Measurements from ENCODE around the gene ECI1. TPM values are rescaled to one million over a fixed set of nuclear protein-coding genes. Genes with fewer than 3 reads are reported as not detected.

ECI1 gene
- total and polyA plus RNA-seq, 2 of the 13 experiments (the other 11 are each of a cell fraction or from before 2014, with no cell fraction given), result 82.0 to 102 TPM

DNA sequence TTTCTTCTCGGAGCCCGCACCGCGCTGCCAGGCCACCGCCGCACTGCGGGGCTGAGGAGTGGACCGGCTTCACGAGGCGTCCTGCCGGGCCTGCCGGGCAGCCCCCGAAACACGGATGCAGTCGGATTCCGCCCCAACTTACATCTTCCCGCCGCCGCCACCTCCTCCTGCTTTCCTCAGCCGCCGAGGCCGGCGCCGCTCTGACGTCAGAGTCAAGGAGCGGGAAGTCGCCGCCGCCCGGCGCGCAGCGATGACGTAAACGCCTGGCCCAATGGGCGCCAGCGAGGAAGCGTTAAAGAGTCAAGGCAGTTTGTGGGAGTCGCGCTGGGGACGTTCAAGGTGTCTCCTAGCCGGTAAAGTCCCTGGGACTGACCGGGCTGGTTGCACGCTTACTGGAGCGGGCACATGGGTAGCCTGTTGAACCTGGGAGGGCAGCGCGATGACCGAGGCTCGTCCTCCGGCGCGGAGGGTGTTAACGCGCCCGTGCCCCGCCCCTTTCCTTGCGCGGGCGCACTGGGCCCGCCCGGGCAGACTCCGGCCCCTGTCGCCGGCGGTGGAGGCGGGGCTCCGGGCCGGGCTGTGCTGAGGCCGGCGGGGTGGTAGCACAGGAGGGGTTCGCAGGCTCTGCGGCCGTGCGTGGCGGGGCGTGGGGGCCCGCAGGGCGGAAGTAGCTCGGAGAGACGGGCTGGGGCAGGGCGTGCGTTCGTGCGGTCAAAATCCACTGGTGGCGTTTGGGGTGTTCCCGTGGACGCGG lies 16.7 kb upstream of the ECI1 start, which contains the start of gene RNPS1 (continued):
- 0 out of 2 replicates have a peak, but pooled peaks have one; percentile 19 for TF ChIP-seq ZNF264 (CRISPR knock-in tag; IDR thresholded peaks at IDR 0.05)
- TF ChIP-seq ZNF326 (CRISPR knock-in tag; IDR thresholded peaks at IDR 0.05; ENCODE audit: borderline replicate concordance), result no peak
- peak; percentile 57; the same call in 1 of the 2 replicates for TF ChIP-seq HDAC2 (CRISPR knock-in tag; IDR thresholded peaks at IDR 0.05)
- TF ChIP-seq ZNF7 (CRISPR knock-in tag; IDR thresholded peaks at IDR 0.05), result no peak
- no peak for TF ChIP-seq RFX3 (CRISPR knock-in tag; IDR thresholded peaks at IDR 0.05)
- TF ChIP-seq, protein P1, sequence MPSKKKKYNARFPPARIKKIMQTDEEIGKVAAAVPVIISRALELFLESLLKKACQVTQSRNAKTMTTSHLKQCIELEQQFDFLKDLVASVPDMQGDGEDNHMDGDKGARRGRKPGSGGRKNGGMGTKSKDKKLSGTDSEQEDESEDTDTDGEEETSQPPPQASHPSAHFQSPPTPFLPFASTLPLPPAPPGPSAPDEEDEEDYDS (CRISPR knock-in tag; IDR thresholded peaks at IDR 0.05), result peak; percentile 95
- no peak for TF ChIP-seq EP300 (IDR thresholded peaks at IDR 0.05; ENCODE audit: low read depth in 2 of 2, low read length in 2 of 2)
- TF ChIP-seq EP300 (CRISPR knock-in tag; IDR thresholded peaks at IDR 0.05; ENCODE audit: borderline replicate concordance), result no peak
- no peak for TF ChIP-seq SP1 (IDR thresholded peaks at IDR 0.05)
- TF ChIP-seq SP1 (CRISPR knock-in tag; IDR thresholded peaks at IDR 0.05), result peak; percentile 74
- TF ChIP-seq, protein P2, sequence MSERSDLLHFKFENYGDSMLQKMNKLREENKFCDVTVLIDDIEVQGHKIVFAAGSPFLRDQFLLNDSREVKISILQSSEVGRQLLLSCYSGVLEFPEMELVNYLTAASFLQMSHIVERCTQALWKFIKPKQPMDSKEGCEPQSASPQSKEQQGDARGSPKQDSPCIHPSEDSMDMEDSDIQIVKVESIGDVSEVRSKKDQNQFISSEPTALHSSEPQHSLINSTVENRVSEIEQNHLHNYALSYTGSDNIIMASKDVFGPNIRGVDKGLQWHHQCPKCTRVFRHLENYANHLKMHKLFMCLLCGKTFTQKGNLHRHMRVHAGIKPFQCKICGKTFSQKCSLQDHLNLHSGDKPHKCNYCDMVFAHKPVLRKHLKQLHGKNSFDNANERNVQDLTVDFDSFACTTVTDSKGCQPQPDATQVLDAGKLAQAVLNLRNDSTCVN (CRISPR knock-in tag; IDR thresholded peaks at IDR 0.05; ENCODE audit: borderline replicate concordance), result 0 out of 2 replicates have a peak, but pooled peaks have one; percentile 33
- no peak for TF ChIP-seq NR3C1 (CRISPR knock-in tag; IDR thresholded peaks at IDR 0.05)
- no peak for TF ChIP-seq MLX (CRISPR knock-in tag; IDR thresholded peaks at IDR 0.05)
- no peak for TF ChIP-seq ZNF562 (CRISPR knock-in tag; IDR thresholded peaks at IDR 0.05; ENCODE audit: borderline replicate concordance)
- 0 out of 2 replicates have a peak, but pooled peaks have one; percentile 62 for TF ChIP-seq ZSCAN30 (CRISPR knock-in tag; IDR thresholded peaks at IDR 0.05)
- peak; percentile 98 for TF ChIP-seq YEATS4 (CRISPR knock-in tag; IDR thresholded peaks at IDR 0.05; ENCODE audit: borderline replicate concordance)
- 0 out of 2 replicates have a peak, but pooled peaks have one; percentile 56 for TF ChIP-seq KLF15 (CRISPR knock-in tag; IDR thresholded peaks at IDR 0.05; ENCODE audit: borderline replicate concordance)
- TF ChIP-seq ZNF3 (CRISPR knock-in tag; IDR thresholded peaks at IDR 0.05), result no peak
- TF ChIP-seq BORCS8-MEF2B (CRISPR knock-in tag; IDR thresholded peaks at IDR 0.05), result peak; percentile 81
- TF ChIP-seq ZNF33B (CRISPR knock-in tag; IDR thresholded peaks at IDR 0.05), result 0 out of 2 replicates have a peak, but pooled peaks have one; percentile 65
- TF ChIP-seq BCL3 (CRISPR knock-in tag; IDR thresholded peaks at IDR 0.05), result peak; percentile 84
- TF ChIP-seq, protein P3, sequence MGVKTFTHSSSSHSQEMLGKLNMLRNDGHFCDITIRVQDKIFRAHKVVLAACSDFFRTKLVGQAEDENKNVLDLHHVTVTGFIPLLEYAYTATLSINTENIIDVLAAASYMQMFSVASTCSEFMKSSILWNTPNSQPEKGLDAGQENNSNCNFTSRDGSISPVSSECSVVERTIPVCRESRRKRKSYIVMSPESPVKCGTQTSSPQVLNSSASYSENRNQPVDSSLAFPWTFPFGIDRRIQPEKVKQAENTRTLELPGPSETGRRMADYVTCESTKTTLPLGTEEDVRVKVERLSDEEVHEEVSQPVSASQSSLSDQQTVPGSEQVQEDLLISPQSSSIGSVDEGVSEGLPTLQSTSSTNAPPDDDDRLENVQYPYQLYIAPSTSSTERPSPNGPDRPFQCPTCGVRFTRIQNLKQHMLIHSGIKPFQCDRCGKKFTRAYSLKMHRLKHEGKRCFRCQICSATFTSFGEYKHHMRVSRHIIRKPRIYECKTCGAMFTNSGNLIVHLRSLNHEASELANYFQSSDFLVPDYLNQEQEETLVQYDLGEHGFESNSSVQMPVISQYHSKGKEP (CRISPR knock-in tag; IDR thresholded peaks at IDR 0.05), result no peak; the same call in none of the 2 replicates
- TF ChIP-seq RORA (CRISPR knock-in tag; IDR thresholded peaks at IDR 0.05), result no peak
- TF ChIP-seq ZNF644 (CRISPR knock-in tag; IDR thresholded peaks at IDR 0.05; ENCODE audit: low read depth), result no peak
- TF ChIP-seq NCOA2 (CRISPR knock-in tag; IDR thresholded peaks at IDR 0.05), result no peak
- TF ChIP-seq GATA4 (IDR thresholded peaks at IDR 0.05; ENCODE audit: borderline replicate concordance, low read depth), result peak; percentile 17; the same call in 1 of the 2 replicates
- TF ChIP-seq ZBTB3 (CRISPR knock-in tag; IDR thresholded peaks at IDR 0.05; ENCODE audit: borderline replicate concordance, low read depth), result peak; percentile 70; the same call in 1 of the 2 replicates

Measured in HepG2 (cell line).